Rectal smooth muscle tissue (tissue), 1 donor: Measurements from ENCODE around the gene CAD.
"Not testable (repeated sequence)": the region's sequence is repeated elsewhere in the genome, so short reads cannot be mapped to it uniquely, and the experiment has no call there.

Experiments
- H3K27ac ChIP-seq: one replicate; pipeline ENCODE4 v1.7.0; 2013; ENCODE audit warnings: low read depth, low read length, inconsistent platforms
- H3K27me3 ChIP-seq: one replicate; pipeline ENCODE4 v1.7.0; 2013; ENCODE audit warnings: low read length; ENCODE audit not compliant: control insufficient read depth, insufficient read depth
- H3K36me3 ChIP-seq: one replicate; pipeline ENCODE4 v1.7.0; 2013; ENCODE audit warnings: low read length; ENCODE audit not compliant: control insufficient read depth, insufficient read depth
- H3K4me1 ChIP-seq: one replicate; pipeline ENCODE4 v1.7.0; 2013; ENCODE audit warnings: low read length; ENCODE audit not compliant: control insufficient read depth, insufficient read depth
- H3K4me3 ChIP-seq: one replicate; pipeline ENCODE4 v1.7.0; 2013; ENCODE audit warnings: low read length
- H3K9ac ChIP-seq: one replicate; pipeline ENCODE4 v1.7.0; 2013; ENCODE audit warnings: low read length

CAD gene

GRCh38 chr2:27185331-27186026 lies 31.7 kb upstream of the CAD start:
- Histone ChIP-seq H3K27me3 (no peaks in the 10 kb centered on the region), H3K36me3 (no peaks in the 10 kb centered on the region), H3K4me1 (no peaks in the 10 kb centered on the region), H3K27ac (peak overlapping the region; percentile 37), H3K9ac (no peak overlapping the region), H3K4me3 (no peak overlapping the region)

DNA sequence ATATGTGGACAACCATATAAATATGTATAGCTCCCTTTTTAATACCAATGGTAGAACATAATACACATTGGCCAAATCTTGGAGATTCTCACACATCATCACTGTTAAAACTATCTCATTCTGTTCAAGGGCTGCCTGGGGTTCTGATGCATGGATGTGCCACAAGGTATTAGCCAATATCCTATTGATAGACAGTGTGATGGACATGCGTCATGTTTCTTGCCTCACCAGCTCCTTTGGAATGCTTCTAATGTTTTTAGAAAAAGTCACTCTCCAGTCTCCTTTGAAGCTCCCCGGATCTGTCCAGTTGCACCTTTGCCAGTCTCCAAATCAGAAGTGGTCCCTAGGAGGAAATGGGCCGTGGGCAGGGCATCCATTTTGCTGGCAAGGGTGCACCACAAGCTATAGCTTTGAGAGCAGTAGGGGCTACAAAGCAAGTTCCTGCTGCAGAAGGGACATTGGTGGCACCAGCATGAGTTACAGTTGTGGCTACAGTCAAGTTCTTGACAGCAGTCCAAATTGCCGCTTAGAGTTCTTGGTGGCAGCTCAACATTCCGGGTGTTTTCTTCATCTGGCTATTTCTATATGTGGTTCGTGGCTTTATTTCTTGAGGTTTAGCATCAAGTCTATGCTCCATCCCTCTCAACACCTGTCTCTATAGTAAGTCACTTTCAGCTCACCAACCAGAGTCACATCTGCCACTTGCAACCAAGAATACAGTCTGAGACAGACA lies 30.4 kb upstream of the CAD start:
- Histone ChIP-seq H3K4me3 (no peak overlapping the region), H3K4me1 (no peaks in the 10 kb centered on the region), H3K36me3 (no peaks in the 10 kb centered on the region), H3K9ac (no peak overlapping the region), H3K27me3 (no peaks in the 10 kb centered on the region), H3K27ac (no peak overlapping the region)

- no peak overlapping the region for H3K4me3 ChIP-seq
- H3K36me3 ChIP-seq: no peaks in the 10 kb centered on the region
- H3K4me1 ChIP-seq: no peaks in the 10 kb centered on the region
- no peaks in the 10 kb centered on the region for H3K27me3 ChIP-seq
- no peak overlapping the region for H3K9ac ChIP-seq
- H3K27ac ChIP-seq: no peak overlapping the region
Observed at GRCh38 chr2:27189989-27190388, 27.2 kb upstream of the CAD start.

DNA sequence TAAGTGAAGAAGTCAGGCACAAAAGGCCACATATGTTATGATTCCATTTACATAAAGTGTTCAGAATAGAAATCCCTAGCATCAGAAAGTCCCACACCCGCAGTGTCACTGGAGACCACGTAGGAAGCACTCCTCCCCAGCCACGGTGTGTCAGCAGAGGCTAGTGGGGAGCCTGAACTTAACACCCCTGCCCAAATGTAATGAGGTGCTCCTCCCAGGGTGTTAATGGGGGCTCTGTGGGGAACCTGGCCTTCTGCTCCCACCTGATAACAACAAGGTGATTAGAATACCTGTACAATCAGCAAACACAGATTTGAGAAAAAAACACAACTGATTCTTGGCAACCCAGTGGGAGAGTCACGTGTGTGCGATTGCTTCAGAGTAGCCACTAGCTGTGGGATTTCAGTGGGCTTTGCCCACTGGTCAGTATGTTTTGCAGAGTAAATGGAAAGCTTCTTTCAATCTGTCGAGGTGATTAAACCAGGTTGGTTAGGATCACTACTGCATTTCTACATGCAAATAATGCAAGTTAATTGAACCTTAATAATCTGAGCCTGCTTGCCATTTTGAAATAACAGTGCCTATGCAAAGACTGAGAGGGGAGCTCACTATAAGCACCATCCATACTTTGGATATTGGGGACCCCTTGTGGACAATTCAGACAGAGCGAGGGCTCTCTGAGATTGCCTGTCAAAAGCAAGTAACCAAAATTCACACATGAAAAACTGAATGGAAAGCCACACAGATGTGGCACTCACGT lies 25.9 kb upstream of the CAD start:
- H3K9ac ChIP-seq: no peak overlapping the region
- H3K4me3 ChIP-seq: no peak overlapping the region
- H3K27ac ChIP-seq: no peak overlapping the region
- H3K36me3 ChIP-seq: no peaks in the 10 kb centered on the region
- H3K4me1 ChIP-seq: no peaks in the 10 kb centered on the region
- no peaks in the 10 kb centered on the region for H3K27me3 ChIP-seq

- H3K4me3 ChIP-seq: no peak overlapping the region
- H3K4me1 ChIP-seq: no peaks in the 10 kb centered on the region
- no peak overlapping the region for H3K9ac ChIP-seq
- no peaks in the 10 kb centered on the region for H3K36me3 ChIP-seq
- H3K27me3 ChIP-seq: no peaks in the 10 kb centered on the region
- H3K27ac ChIP-seq: no peak overlapping the region
Observed at GRCh38 chr2:27194538-27195354, 22.4 kb upstream of the CAD start.

DNA sequence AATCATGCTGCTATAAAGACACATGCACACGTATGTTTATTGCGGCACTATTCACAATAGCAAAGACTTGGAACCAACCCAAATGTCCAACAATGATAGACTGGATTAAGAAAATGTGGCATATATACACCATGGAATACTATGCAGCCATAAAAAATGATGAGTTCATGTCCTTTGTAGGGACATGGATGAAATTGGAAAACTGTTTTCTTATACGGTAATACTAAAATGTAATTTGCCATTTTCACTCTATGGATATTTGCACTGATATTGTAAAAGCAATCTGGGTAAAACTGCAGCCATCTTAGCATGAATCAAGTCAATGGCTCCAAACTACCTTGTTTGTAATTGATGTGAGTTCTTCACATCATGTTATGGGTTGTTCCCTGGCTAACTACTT lies 21.4 kb upstream of the CAD start:
- not testable (repeated sequence) for H3K4me3 ChIP-seq, H3K27ac ChIP-seq, H3K36me3 ChIP-seq, H3K27me3 ChIP-seq, H3K9ac ChIP-seq, H3K4me1 ChIP-seq

DNA sequence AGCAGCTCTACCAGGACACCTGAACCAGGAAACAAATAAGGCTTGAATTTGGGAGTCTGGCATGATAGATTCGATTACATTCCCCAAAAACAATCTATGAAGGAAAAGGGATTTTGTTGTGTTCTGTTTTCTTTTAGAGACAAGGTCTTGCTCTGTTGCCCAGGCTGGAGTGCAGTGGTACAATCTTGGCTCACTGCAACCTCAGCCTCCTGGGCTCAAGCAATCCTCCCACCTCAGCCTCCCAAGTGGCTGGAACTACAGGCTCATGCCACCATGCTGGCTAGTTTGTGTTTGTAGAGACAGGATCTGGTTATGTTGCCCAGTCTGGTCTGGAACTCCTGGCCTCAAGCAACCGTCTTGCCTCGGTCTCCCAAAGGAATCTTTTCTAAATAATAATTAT lies 19.1 kb upstream of the CAD start:
- not testable (repeated sequence) for H3K4me1 ChIP-seq, H3K27me3 ChIP-seq, H3K9ac ChIP-seq, H3K27ac ChIP-seq, H3K4me3 ChIP-seq
- peaks cover 13% of the 10 kb centered on the region for H3K36me3 ChIP-seq

DNA sequence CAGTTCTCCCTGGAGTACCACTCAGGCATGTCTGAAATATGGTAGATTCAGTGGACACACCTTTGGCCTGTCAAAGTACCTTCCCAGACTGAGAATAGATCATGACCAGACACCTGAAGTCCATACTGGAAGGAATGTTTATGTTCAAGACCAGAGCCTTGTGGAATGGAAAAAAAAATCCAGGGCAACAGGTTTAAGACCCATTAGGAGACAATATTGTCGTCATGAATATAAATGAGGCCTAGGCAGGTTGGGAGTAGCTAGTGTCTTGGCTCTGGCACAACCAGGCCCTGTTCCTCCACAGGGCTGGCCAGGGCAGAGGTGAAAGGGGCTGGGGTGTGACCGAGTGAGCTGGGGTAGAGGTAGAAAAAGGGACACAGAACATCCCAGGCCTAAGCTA lies 18.5 kb upstream of the CAD start:
- no peak overlapping the region for H3K27ac ChIP-seq
- no peak overlapping the region for H3K4me3 ChIP-seq
- H3K9ac ChIP-seq: no peak overlapping the region
- no peaks in the 10 kb centered on the region for H3K4me1 ChIP-seq
- peaks cover 15% of the 10 kb centered on the region for H3K36me3 ChIP-seq
- no peaks in the 10 kb centered on the region for H3K27me3 ChIP-seq

DNA sequence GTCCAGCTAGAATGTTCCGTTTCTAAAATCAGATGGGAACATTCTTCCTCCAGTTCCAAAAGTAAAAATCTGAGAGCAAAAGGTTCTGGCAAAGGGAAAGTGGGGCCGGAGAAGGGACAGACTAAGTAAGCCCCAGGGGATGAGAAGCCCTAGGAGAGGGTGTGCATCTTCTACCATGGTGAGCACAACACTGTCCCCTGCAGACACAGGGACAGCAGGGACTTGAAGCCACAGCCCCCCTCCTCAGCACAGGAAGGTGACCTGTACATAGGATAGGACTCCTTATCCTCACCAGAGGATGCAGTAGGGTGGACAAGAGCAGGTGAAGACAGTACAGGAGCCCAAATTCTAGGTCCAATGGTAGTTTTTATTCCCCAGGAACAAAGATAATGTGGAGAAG lies 17.9 kb upstream of the CAD start:
- Histone ChIP-seq H3K27me3 (no peaks in the 10 kb centered on the region), H3K27ac (no peak overlapping the region), H3K9ac (no peak overlapping the region), H3K4me1 (no peaks in the 10 kb centered on the region), H3K36me3 (peaks cover 18% of the 10 kb centered on the region), H3K4me3 (no peak overlapping the region)

DNA sequence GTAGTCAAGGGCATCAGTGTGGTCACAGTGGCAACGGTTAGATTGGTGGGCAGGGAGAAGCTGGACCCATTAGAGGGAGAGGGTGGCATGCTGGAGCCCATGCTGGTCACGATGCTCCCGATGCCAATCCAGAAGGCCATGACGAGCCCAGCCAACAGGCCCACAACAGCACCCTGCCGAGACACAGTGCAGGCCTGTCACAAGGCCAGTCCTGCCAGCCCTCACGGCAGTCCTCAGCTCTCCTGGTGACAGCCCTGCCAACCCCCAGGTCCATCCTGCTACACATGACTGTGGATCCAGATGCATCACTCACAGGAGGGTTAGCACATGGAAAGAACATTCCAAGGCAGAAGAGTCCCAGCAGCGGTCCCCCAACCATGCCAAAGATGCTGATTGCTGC lies 15.5 kb upstream of the CAD start:
- H3K4me3 ChIP-seq: no peak overlapping the region
- H3K27me3 ChIP-seq: no peaks in the 10 kb centered on the region
- H3K27ac ChIP-seq: no peak overlapping the region
- peaks cover 24% of the 10 kb centered on the region for H3K36me3 ChIP-seq
- H3K4me1 ChIP-seq: no peaks in the 10 kb centered on the region
- H3K9ac ChIP-seq: no peak overlapping the region

- no peaks in the 10 kb centered on the region for H3K27me3 ChIP-seq
- H3K4me1 ChIP-seq: no peaks in the 10 kb centered on the region
- H3K36me3 ChIP-seq: peaks cover 34% of the 10 kb centered on the region
- no peak overlapping the region for H3K27ac ChIP-seq
- no peak overlapping the region for H3K4me3 ChIP-seq
- H3K9ac ChIP-seq: no peak overlapping the region
Observed at GRCh38 chr2:27202854-27203253, 14.3 kb upstream of the CAD start.

- Histone ChIP-seq H3K4me1 (no peaks in the 10 kb centered on the region), H3K4me3 (no peak overlapping the region), H3K36me3 (peaks cover 38% of the 10 kb centered on the region), H3K27me3 (no peaks in the 10 kb centered on the region), H3K9ac (no peak overlapping the region), H3K27ac (no peak overlapping the region)
Observed at GRCh38 chr2:27203741-27204140, 13.4 kb upstream of the CAD start.
